GM19452 (cell line): ENCODE results near the gene ANKRD30A.
"Not testable (repeated sequence)": the region's sequence is repeated elsewhere in the genome, so short reads cannot be mapped to it uniquely, and the experiment has no call there.

ENCODE experiments used
- ATAC-seq: cut with Tn5 transposase; IDR thresholded peaks from one replicate; pipeline ENCODE4 v1.9.1; 2021; ENCODE audit not compliant: unreplicated experiment

Gene ANKRD30A

GRCh38 chr10:37125191-37125732 lies at the start of gene ANKRD30A:
TSS of gene ANKRD30A (plus strand) at chr10:37125598. CDS start at chr10:37125788, 190 bp downstream.
- ATAC-seq = no peak

GRCh38 chr10:37076083-37076482 lies 49.3 kb upstream of the ANKRD30A start:
- not testable (repeated sequence) for ATAC-seq

- no peak for ATAC-seq
These were observed 29.4 kb upstream of the ANKRD30A start for GRCh38 chr10:37095792-37096573.

- ATAC-seq = no peak
These were observed 24.1 kb upstream of the ANKRD30A start for GRCh38 chr10:37101261-37101660.

GRCh38 chr10:37109000-37109399 lies 16.4 kb upstream of the ANKRD30A start:
- no peak for ATAC-seq

- ATAC-seq = no peak
These were observed 866 bp upstream of the ANKRD30A start for GRCh38 chr10:37124532-37124931.

- ATAC-seq = no peak
These were observed 523 bp downstream of the ANKRD30A start for GRCh38 chr10:37125921-37126320.

- no peak for ATAC-seq
These were observed 21.0 kb downstream of the ANKRD30A start for GRCh38 chr10:37146443-37146842.

GRCh38 chr10:37162430-37162829 lies 37.0 kb downstream of the ANKRD30A start:
- ATAC-seq = not testable (repeated sequence)

GRCh38 chr10:37171945-37172344 lies 46.5 kb downstream of the ANKRD30A start:
- not testable (repeated sequence) for ATAC-seq

- not testable (repeated sequence) for ATAC-seq
These were observed 52.9 kb downstream of the ANKRD30A start for GRCh38 chr10:37178296-37178695.

GRCh38 chr10:37182719-37183118 lies 57.3 kb downstream of the ANKRD30A start:
- ATAC-seq = not testable (repeated sequence)

GRCh38 chr10:37206132-37206531 lies 80.7 kb downstream of the ANKRD30A start:
- ATAC-seq = no peak

- ATAC-seq = no peak
These were observed 95.5 kb downstream of the ANKRD30A start for GRCh38 chr10:37220866-37221265.

GRCh38 chr10:37222046-37222445 lies 96.6 kb downstream of the ANKRD30A start:
- no peak for ATAC-seq

GRCh38 chr10:37225163-37225562 lies 99.8 kb downstream of the ANKRD30A start:
- ATAC-seq = no peak

- ATAC-seq = no peak
These were observed 101.1 kb downstream of the ANKRD30A start for GRCh38 chr10:37226524-37226923.

- no peak for ATAC-seq
These were observed 109.3 kb downstream of the ANKRD30A start for GRCh38 chr10:37234692-37235091.

GRCh38 chr10:37236093-37236492 lies 110.7 kb downstream of the ANKRD30A start:
- ATAC-seq = no peak

GRCh38 chr10:37240223-37240622 lies 114.8 kb downstream of the ANKRD30A start:
- no peak for ATAC-seq

GRCh38 chr10:37246637-37247036 lies 121.2 kb downstream of the ANKRD30A start:
- no peak for ATAC-seq

- not testable (repeated sequence) for ATAC-seq
These were observed 130.4 kb downstream of the ANKRD30A start for GRCh38 chr10:37255837-37256236.

- no peak for ATAC-seq
These were observed 137.9 kb downstream of the ANKRD30A start for GRCh38 chr10:37263304-37263703.
